Measurements from ENCODE around the gene UBAP1L.
"Not testable (repeated sequence)": the region's sequence is repeated elsewhere in the genome, so short reads cannot be mapped to it uniquely, and the experiment has no call there.

Gene UBAP1L

DNA sequence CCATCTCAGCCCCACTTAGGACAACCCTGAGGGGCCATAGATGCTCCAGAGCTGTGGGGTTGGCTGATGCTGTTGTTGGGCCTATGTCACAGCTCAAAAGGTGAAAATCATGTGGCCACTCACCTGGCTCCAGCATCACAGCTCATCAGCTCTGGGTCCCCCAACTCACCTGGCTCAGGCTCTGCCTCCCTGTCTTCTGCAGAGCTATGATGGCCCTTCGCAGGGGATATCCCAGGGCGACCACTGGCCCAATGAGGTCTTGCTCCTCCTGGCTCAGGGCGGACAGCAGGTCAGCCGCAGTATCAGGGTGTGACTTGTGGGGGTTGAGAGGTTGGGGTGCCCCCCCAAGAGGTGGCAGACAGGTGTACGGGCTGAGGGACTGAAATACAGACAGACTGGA is 15.7 kb downstream of the UBAP1L start:
- DNase-seq, result no peak

DNA sequence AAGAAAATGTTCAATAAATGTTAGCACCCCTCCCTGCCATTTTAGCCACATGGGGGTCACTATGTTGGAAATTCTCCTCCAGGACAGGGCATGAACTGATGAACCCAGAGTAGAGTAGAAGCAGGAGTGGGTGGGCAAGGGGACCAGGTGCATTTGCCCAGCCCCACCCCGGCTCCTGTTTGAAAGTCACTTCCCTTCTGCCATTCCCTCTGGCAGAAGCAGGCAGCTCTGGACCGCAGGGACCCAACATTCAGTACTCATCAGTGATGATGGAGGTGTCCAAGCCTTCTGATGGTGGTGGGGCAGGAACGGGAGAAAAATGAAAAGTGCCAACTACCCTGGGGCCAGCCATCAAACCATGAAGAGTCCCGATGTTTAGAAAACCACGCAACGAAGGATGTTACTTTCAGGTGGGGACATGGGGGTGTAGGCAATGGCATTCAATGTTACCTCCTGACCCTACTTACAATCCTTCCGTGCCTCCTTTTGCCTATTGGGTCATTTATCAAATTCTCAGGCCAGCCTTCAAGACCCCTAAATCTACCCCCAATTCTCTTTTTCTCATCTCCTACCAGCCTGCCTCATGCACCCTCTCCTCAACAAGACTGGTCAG is 17.2 kb downstream of the UBAP1L start:
- DNase-seq, result no peak

DNA sequence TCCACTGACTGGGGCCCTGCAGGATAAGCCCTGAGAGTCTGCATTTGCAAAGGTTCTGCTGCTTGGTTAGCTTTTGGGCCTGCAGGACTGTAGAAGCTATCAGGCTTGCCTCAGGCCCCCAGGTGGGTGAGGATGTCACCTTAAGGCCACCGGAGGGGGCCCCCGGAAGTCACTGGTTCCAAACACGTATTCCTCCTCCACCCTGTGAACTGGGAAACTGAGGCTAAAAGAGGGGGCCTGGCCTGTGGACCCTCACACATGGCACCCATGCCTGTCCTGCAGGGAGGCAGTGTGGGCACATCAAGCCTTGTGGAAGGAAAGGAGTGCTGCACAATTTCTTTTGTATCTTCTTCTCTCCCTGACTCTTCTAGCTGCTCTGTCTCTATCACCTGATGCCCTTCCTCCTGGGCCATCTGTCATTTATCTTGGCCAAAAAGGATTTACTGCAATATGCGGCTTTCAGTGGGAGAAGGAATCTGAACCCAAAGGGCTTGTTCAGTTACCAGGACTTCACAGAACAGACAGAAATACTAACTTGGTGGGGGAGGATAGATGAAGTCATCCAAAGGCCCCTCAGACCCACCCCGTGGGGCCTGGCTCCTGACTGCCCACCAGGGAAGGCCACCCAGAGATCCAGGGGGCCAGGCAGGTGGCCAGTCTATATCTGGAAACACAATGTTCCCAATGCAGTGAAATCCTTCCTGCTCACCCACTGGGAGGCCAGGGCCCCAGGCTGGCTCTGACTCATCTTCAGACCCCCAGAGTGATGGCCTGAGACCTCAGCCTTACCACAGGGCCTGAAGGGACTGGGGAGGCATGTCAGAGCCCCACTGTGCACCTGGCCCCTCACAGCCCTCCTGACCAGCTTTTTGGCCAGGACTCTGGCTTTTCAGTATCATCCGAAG is 18.3 kb downstream of the UBAP1L start:
- DNase-seq, result no peak

DNA sequence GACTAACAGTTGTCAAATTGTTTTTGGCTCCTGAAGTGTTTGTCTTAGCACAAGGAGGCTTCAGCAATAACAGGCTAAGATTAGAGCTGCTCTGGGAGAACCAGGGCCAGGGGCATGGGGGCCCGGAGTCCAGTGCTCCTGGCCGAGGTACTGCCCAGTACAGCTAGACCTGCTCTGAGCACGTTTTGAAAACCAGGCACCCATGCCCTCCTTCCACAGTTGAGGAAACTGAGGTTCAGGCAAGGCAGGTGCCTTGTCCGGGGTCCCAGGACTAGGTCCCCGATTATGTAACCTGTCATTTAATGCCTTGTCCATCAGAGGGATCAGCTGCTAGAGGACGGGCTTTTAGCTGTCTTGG is 19.3 kb downstream of the UBAP1L start:
- no peak for DNase-seq

DNA sequence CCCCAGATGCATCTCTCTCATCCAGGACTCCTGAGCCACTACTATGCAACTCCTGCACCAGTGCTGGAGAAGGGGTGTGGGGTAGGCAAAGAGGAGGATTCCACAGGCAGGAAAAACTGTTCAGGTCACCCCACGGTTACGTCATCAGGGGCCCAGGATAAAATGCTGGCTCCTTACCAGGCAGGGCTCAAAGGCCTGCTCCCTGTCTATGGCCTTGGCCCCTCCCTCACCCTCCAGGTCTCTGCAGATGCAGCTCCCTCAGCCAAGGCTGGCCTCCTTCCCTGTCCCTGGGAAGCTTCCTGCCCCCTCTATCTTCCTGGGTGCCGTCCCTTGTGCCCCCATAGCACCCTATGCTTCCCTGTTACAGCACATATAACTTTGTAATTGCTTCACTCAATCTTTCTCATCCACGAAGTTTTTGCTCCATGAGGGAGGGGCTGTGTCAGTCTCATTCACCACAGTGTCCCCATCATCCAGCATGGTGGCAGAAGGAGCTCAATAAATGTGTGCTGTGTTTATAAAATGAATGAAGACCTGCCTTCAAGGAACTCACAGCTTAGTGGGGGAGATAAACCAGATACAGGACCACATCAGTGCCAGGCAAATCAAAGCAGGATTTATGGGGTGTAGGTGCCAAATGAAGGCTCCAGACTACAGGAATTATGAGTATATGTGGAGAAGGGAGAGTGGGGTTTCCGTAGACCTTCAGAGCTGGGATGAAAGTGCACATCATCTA is 19.8 kb downstream of the UBAP1L start:
- no peak for DNase-seq

DNA sequence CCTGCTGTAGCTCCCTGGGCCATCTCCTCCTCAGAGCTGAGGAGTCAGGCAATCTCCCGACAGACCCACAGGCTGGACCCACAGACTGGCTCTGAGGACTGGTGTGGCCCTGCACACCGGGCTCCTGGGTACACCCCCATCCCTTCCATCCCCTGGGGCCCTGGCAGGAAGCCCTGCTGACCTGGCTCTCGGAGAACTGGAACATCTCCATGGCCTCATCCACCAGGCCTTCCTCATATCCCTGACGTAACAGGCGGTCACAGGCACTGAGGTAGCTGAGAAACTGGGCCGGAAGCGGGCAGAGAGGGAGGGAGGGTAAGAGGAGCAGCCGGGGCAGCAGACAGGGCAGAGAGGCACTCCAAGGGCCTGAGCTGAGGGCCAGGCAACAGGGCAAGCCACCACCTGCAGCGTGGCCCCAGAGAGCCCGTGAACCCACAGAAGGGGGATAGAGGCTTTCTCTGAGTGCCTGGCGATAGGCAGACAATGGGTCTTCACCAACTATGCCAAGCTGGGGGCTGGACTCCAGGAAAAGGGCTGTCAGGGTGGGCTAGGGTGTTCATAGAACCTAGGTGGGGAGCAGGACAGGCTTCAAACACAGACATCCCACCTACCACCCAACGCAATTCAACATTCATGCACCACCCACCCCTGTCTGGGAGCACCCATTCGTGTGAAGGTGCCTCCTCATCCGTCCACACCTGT is 20.6 kb downstream of the UBAP1L start:
- DNase-seq, result no peak

DNA sequence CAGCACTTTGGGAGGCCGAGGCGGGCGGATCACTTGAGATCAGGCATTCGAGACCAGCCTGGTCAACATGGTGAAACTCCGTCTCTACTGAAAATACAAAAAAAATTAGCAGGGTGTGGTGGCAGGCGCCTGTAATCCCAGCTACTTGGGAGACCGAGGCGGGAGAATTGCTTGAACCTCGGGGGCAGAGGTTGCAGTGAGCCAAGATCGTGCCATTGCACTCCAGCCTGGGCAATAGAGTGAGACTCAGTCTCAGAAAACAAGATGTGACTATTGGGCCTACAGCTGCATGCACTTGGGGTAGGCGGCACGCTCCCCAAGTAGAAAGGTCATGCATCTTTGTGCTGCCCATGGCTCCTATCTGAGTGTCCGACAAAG is 21.2 kb downstream of the UBAP1L start:
- DNase-seq, result not testable (repeated sequence)

DNA sequence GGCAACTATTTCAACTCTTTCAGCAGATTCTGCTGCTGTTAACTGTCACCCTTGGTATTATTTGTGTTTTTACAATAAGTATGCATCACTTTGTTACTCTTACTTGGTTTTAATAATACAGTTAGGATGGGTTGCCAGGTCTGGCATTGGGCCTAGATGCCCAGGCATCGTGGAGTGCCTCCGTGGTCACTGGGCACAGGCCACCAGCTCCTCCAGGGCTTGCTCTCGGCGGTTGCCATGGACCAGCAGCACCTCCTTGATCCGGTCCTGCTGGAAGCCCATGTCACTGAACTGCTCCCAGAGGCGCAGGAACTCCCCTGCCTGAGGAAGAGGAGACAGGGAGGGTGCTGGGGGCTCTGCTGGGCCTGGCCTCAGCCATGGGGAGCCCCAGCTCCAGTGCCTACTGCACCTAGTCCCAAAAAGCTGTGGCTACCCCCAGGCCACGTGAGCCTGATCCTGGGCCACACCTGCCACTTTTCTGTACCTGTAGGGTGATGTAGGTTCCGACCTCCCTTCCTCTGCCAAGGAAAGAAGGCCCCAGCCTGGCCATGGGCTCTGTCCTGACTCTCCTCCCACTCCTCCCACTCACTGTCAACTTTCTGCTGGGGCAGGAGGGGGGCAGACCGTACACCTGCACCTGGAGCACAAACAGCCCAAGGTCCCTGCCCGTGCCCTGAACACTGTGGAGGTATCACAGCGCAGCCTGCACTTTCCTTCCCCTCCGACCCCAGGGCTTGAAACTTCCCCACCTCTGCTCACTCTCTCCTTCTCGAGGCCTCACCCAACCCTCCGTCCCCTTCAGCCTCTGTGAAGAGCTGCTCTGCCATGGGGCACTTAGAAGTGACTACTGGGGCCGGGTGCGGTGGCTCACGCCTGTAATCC is 21.8 kb downstream of the UBAP1L start:
- no peak for DNase-seq

DNA sequence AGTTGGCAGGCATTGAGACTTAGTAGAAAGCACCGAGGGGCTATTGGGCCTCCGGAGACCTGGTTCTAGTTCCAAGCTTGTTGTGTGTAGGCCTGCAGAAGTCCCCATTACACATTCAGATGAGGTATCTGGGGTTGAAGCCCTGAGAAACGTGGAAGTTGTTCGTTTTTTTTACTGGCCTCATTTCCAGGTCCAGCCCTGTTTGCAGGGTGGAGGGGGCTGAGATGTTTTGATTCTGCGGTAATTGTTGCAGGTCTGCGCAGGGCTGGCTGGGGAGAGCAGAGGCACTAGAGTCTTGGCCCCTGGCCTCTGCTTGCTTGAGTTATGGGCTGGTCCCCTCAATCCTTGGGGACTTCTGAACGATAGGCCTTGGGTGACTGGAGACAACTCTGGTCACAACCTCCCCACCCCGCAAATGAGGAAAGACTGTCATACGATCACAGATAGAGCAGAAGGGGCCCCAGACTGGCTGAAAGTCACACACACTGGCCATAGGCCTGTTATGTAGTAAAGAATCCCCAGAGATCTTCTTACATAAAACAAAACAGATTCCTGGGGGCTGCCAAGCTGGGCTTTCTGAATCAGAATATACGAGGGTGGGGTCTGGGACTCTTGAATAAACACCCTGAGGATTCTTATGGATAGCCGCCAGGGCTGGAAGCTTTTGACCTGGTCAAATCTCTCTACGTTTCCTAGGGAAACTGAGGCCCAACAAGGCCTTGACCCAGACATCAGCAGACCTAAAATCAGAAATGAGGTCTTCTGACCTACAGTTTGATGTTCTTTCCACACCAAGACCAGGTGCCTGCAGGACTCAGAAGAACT is 22.8 kb downstream of the UBAP1L start:
- no peak for DNase-seq

DNA sequence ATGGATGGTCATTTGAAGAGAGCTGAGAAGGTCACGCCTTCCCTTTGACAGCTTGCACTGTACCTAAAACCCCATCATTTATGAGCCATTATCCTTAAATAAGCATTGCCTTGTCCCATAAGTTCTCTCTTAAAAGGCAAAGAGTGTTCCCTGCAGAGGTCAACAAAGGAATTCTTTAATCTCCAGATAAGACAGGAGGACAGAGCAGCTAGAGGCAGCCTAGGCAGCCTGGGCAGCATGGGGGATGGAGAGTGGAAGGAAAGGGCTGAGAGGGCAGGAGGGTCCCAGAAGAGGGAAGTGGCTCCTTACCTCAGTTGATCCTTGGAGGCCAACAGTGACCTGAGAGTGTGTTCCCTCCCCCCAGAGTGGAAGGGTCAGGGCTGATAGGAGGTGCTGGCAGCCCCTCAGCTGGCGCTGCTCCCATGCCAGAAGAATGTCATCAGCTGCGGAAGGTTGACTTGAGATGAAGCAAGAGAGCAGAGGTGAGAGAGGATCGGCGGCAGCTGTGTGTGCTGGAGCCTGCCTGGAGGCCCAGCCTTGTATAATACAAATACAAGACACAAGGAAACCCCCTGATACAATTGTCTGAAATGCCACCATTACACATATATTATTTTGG is 25.7 kb downstream of the UBAP1L start:
- DNase-seq, result no peak

DNA sequence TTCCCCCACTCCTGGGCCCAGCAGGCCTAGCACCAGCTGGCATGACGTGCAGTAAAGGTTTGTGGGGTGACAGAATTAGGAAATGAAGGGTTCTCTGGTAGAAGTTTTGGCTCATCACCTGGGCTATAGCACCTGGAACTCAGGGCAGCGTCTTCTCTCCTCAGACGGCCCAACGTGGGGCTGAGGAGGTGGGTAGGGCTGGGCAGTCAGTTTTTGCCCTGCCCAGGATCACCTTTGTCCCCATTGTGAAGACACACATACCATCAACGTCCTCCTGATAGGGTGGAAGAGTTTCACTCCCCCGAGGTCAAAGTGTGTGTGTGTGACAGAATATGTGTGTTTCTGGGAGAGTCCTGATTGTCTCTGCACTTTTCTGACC is 26.4 kb downstream of the UBAP1L start:
- DNase-seq, result no peak

DNA sequence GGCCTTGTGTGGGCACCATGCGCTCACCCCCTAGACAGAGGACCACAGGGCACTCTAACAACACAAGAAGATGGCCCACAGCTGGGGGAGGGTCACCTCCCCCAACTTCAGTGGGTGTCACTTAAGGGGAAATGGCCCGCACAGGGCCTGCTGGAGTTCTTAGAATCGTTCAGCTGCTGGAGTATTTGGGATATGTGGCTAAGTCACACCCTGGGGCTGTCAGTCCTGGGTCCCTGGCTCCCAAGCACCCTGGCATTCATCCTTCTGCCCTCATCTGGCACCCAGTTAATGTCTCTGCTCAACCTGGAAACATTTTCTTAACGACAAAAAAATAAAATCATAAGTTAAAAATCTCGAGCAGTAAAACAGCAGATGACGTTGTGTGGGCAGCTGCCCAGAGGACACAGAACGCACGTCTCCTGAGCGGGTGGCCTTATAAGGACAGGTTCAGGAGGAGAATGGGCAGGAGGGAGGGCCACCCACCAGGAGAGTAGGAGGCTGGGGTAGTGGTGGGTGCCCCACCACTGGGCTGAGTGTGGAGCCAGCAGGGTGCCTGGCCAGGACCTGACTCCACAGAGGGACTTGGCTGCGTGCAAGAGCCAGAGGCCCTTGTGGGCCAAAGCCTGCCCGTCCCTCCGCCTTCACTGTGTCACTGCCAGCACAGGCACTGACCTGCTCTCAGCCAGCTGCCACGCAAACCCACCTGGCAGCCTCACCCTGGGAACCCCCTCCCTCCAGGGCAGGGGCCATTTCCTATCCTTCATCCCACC is 26.9 kb downstream of the UBAP1L start:
- DNase-seq, result no peak

DNA sequence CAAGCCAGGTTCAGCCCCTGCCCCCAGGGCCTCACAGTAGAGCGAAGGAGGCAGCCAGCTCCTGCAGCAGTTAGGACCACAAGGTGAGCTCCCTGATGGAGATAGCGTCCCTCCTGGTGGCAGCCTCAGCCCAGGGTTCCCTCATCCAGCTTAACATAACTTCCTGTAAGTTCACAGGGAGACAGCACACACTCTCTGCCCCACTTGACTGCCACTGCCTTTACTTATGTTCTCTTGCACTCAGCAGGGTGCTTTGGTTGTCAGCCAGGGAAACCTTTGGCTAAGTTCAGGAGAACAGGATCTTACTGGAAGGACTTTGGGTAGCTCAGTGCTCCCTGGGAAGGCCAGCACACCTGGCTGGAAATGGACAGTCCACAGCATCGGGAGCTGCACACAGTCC is 27.6 kb downstream of the UBAP1L start:
- DNase-seq, result no peak

DNA sequence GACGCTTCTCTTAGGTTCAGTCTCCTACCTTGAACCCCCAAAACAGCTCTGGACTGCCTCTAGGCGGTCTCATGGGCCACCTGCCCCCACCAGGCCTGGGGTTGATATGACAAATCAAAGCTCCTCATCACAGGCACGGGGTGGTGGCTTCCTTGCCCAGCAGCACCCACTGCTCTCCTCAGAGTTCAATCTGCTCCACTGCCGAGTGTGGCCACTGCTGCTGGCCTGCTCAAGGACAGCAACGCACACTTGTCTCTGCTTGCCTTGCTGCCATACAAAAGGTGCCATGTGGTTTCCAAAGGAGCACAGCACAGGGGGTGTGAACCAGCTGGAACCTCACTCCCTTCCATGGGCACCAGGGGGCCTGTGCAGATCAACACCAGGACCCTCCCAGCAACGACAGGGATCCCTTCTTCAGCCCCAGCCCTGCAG is 28.3 kb downstream of the UBAP1L start:
- DNase-seq, result no peak

DNA sequence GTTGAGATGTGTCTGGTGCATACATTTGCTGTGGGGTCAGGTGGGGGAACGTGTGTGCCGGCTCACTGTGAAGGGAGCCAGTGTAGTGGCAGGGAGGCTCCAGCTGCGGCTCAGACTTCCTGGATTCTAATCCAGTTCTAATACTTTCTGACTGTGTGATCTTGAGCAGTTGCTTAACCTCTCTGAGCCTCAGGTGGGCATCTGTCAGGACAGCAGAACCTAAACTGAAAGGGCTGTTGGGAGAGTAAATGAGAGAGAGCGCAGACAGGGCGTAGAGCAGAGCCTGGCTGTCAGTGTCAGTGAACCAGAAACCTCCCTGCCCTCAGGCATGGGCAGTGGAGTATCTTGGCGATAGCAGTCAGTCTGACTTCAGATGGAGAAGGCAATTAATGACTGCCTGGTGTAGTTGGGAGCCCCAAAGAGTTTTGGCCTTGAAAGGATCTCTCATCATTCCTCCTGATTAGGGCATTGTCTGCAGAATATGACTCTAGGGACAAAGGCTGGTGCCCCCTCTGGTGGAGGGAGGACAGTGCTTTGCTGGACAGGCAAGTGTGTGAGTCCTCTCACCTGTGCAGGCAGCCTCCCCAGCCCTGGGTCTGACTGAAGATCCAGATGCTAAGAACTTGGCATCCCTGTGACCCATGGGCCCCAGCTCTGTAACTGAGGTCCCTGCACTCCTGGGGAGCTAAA is 28.9 kb downstream of the UBAP1L start:
- no peak for DNase-seq

DNA sequence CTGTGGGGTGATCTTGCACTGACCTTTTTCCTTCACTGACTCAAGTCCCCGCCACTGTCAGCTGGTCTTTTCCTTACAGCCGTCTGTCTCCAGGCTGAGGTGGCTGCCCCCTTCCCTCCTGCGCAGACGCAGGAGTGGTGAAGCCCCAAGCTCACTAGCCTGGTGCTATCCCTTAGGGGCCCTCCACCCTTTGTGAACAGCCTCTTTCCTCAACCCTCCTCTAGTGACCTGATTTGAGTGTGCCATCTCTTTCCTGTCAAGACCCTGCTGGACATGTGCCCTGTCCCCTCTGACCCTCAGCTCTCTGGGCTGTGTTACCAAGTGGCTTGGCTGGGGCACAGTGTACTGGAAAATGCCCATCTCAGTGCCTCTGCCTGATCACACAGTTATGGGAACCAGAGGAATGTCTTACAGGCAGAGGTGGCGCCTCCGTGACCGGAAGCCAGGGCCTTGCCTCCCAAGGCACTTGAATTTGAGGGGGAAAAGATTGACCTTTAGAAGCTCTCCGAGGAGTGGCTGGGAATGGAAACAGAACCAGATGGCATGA is 29.7 kb downstream of the UBAP1L start:
- no peak for DNase-seq

DNA sequence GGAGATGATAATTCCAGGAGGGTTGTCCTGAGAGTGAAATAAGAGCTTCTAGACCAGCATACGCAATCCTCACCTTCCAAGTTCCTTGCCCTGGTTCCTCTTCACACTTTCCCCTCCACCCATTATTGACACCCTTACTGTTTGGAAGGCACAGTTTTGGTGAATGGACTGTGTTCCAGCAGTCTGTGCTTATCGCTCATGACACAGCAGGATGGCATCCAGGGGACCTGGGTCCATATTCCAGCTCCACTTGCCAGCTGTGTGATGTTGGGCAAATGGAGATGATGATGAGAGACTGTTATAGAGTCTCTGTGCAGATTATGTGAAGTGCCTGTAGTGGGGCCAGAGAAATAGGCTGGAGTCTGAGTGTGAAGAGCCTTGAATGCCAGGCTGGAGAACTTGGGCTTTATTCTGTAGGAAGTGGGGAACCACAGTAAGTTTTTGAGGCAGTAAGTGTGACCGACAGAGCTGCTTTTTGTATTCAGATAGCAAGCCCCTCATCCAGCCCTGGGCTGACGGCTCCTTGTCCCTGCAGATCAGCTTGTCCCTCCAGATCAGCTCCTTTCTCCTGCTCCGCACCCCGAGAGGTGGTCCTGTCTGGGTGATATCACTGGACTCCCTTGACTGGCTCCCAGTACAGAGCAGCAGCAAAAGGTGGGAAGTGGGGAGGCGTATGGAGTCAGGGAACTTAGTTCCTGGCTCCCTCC is 30.3 kb downstream of the UBAP1L start:
- no peak for DNase-seq

DNA sequence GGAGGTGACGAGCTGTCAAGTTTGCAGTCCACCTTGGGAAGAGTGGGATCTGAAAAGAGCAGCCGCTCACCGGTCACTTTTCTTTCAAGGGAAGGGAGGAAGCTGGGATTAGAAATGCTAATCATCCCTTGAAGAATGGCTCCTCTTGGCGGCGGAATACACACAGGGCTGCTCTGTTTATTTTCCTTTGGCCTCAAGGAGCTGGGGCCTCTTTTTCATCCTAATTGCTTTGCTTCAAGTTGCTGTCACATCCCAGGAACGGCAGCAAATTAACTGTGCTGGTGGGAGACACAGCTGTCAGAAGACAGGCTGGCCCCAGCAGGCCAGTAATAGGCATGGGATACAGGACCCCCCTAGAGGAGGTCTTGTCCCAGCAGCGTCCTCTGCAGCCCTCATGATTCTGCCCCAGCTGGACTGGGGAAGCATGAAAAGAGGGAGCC is 31.7 kb downstream of the UBAP1L start:
- no peak for DNase-seq
